ENCODE measurements around the gene ZNF831.

Gene ZNF831

GRCh38 chr20:59217173-59217572 is 53.6 kb downstream of the ZNF831 start:
- no peak overlapping the region for H3K4me3 ChIP-seq (replicated peaks in 1 of 2; ENCODE audit: low read depth in 2 of 2, low read length in 2 of 2)
- TF ChIP-seq CTCF (IDR thresholded peaks at IDR 0.05; ENCODE audit: low read depth, low read length) = no peak
- no peak for DNase-seq (ENCODE audit: low read depth in 2 of 2)

DNA sequence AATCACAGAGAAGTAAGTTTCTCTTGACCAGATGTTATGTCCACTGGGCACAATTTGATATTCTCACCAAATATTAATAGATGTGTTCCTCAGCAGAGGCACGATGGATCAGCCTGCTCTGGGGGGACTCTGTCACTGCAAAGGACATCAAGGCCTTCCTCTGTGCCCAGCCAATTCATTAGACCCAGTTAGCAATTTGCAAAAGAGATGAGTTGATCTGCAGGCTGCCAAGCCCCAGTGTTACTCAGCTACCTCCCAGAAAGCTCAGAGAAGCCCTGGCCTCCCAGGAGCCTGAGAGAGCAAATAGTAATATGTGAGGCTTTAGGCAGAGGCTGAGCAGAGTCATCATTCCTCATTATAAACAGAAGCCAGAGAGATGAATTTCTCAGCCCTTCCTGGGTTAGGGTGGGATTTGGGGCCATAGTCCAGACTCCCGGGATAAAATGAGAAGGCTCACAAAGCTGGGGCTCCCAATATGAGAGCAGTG is 54.2 kb downstream of the ZNF831 start:
- no peak for TF ChIP-seq CTCF (IDR thresholded peaks at IDR 0.05; ENCODE audit: low read depth, low read length)
- no peak overlapping the region for H3K4me3 ChIP-seq (replicated peaks in 1 of 2; ENCODE audit: low read depth in 2 of 2, low read length in 2 of 2)
- DNase-seq (ENCODE audit: low read depth in 2 of 2) = no peak

GRCh38 chr20:59219211-59219610 is 55.6 kb downstream of the ZNF831 start:
- no peak overlapping the region for H3K4me3 ChIP-seq (replicated peaks in 1 of 2; ENCODE audit: low read depth in 2 of 2, low read length in 2 of 2)
- no peak for TF ChIP-seq CTCF (IDR thresholded peaks at IDR 0.05; ENCODE audit: low read depth, low read length)
- DNase-seq (ENCODE audit: low read depth in 2 of 2) = no peak

- no peak overlapping the region for H3K4me3 ChIP-seq (replicated peaks in 1 of 2; ENCODE audit: low read depth in 2 of 2, low read length in 2 of 2)
- no peak for DNase-seq (ENCODE audit: low read depth in 2 of 2)
- no peak for TF ChIP-seq CTCF (IDR thresholded peaks at IDR 0.05; ENCODE audit: low read depth, low read length)
Measured at GRCh38 chr20:59220161-59220560, 56.5 kb downstream of the ZNF831 start.

DNA sequence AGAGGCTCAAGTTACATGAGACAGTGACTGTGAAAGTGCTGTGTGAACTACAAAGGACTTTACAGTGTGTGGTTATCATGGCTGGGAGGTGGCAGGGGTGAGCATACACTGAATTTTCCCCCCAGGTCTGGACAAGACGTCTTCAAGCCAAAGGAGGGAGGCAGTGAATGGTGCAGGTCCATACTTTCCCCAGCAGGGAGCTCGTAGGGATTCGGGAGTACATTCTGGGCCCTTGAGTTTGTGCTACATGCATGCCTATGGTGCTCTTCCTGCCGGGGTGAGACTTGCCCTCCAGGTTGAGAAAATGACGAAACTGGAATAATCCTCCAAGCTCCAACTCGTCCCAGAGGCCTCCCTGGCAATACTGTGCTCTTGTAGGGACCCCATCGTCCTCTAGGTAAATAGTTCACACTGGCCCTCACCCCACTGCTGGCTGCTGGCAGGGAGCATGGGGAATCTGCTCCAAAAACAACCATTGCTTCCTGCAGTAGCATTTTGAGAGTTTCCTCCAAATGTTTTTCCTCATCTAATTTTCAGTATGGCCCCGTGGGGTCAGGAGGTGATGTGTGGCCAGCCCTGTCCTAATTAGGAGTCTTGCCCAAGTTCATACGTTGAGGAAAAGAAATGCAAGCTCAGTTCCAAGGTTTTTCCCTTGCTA is 57.6 kb downstream of the ZNF831 start:
- peak; percentile 9 to 11 for DNase-seq (ENCODE audit: low read depth in 2 of 2)
- TF ChIP-seq CTCF (IDR thresholded peaks at IDR 0.05; ENCODE audit: low read depth, low read length) = no peak
- no peak overlapping the region for H3K4me3 ChIP-seq (replicated peaks in 1 of 2; ENCODE audit: low read depth in 2 of 2, low read length in 2 of 2)

- no peak for TF ChIP-seq CTCF (IDR thresholded peaks at IDR 0.05; ENCODE audit: low read depth, low read length)
- no peak for DNase-seq (ENCODE audit: low read depth in 2 of 2)
- peak overlapping the region; percentile 47 to 49 for H3K4me3 ChIP-seq (replicated peaks in 1 of 2; ENCODE audit: low read depth in 2 of 2, low read length in 2 of 2)
Measured at GRCh38 chr20:59221707-59222252, 58.2 kb downstream of the ZNF831 start.

Measured in cardiac fibroblast (primary cell).